Measurements from ENCODE around the gene KCTD16. TPM values are rescaled to one million over a fixed set of nuclear protein-coding genes. Genes with fewer than 3 reads are reported as not detected.

KCTD16 gene
- total RNA-seq, 6 donors from 2014 or later = under 0.01 to 1.7 (median 0.27) TPM

GRCh38 chr5:144468571-144468970 lies 297.9 kb downstream of the KCTD16 start:
- Histone ChIP-seq H3K9me3 (no peaks in the 10 kb centered on the region), H3K36me3 (no peaks in the 10 kb centered on the region), H3K4me3 (no peak overlapping the region), H3K4me1 (no peaks in the 10 kb centered on the region), H3K27me3 (no peaks in the 10 kb centered on the region), H3K27ac (no peak overlapping the region)
- WGBS, 2 donors = 53 to 56% methylated on average over 4 of the region's 4 CpGs
- TF ChIP-seq EP300 (IDR thresholded peaks at IDR 0.05) (no peak), POLR2A (IDR thresholded peaks at IDR 0.05) (no peak), CTCF (IDR thresholded peaks at IDR 0.05) (no peak), POLR2AphosphoS5 (IDR thresholded peaks at IDR 0.05) (no peak)
- DNase-seq (no peak), ATAC-seq (ENCODE audit: low FRiP score in 2 of 2) (no peak)

GRCh38 chr5:144469106-144469505 lies 298.4 kb downstream of the KCTD16 start:
- TF ChIP-seq POLR2A (IDR thresholded peaks at IDR 0.05) = no peak
- no peak for TF ChIP-seq EP300 (IDR thresholded peaks at IDR 0.05)
- no peak for TF ChIP-seq POLR2AphosphoS5 (IDR thresholded peaks at IDR 0.05)
- no peak for TF ChIP-seq CTCF (IDR thresholded peaks at IDR 0.05)
- H3K27ac ChIP-seq = no peak overlapping the region
- no peaks in the 10 kb centered on the region for H3K4me1 ChIP-seq
- no peaks in the 10 kb centered on the region for H3K36me3 ChIP-seq
- H3K4me3 ChIP-seq = no peak overlapping the region
- H3K9me3 ChIP-seq = no peaks in the 10 kb centered on the region
- H3K27me3 ChIP-seq = no peaks in the 10 kb centered on the region
- 82 to 85% methylated on average over 4 of the region's 4 CpGs for WGBS, 2 donors
- DNase-seq = no peak
- ATAC-seq (ENCODE audit: low FRiP score in 2 of 2) = no peak

- TF ChIP-seq EP300 (IDR thresholded peaks at IDR 0.05) (no peak), CTCF (IDR thresholded peaks at IDR 0.05) (no peak), POLR2AphosphoS5 (IDR thresholded peaks at IDR 0.05) (no peak), POLR2A (IDR thresholded peaks at IDR 0.05) (no peak)
- 37 to 66% methylated on average over 2 of the region's 2 CpGs for WGBS, 2 donors
Observed at GRCh38 chr5:144472221-144472620, 301.5 kb downstream of the KCTD16 start.

GRCh38 chr5:144473650-144474049 lies 303.0 kb downstream of the KCTD16 start:
- H3K36me3 ChIP-seq = no peaks in the 10 kb centered on the region
- no peaks in the 10 kb centered on the region for H3K27me3 ChIP-seq
- no peak overlapping the region for H3K4me3 ChIP-seq
- H3K9me3 ChIP-seq = no peaks in the 10 kb centered on the region
- ATAC-seq (ENCODE audit: low FRiP score in 2 of 2) (no peak), DNase-seq (no peak)
- WGBS, 2 donors = 89 to 94% methylated on average over 13 of the region's 13 CpGs
- no peak overlapping the region for H3K27ac ChIP-seq
- no peaks in the 10 kb centered on the region for H3K4me1 ChIP-seq
- no peak for TF ChIP-seq POLR2AphosphoS5 (IDR thresholded peaks at IDR 0.05)
- TF ChIP-seq POLR2A (IDR thresholded peaks at IDR 0.05) = no peak

More at GRCh38 chr5:144472221-144472620, 301.5 kb downstream of the KCTD16 start:
- no peak for ATAC-seq (ENCODE audit: low FRiP score in 2 of 2)
- Histone ChIP-seq H3K36me3 (no peaks in the 10 kb centered on the region), H3K9me3 (no peaks in the 10 kb centered on the region), H3K27me3 (no peaks in the 10 kb centered on the region), H3K4me3 (no peak overlapping the region), H3K4me1 (no peaks in the 10 kb centered on the region), H3K27ac (no peak overlapping the region)
- no peak for DNase-seq

- Histone ChIP-seq H3K36me3 (no peaks in the 10 kb centered on the region), H3K4me1 (no peaks in the 10 kb centered on the region), H3K4me3 (no peak overlapping the region), H3K27ac (no peak overlapping the region), H3K27me3 (no peaks in the 10 kb centered on the region), H3K9me3 (no peaks in the 10 kb centered on the region)
- DNase-seq (no peak), ATAC-seq (ENCODE audit: low FRiP score in 2 of 2) (no peak)
- TF ChIP-seq POLR2AphosphoS5 (IDR thresholded peaks at IDR 0.05) (no peak), CTCF (IDR thresholded peaks at IDR 0.05) (no peak), EP300 (IDR thresholded peaks at IDR 0.05) (no peak), POLR2A (IDR thresholded peaks at IDR 0.05) (no peak)
Observed at GRCh38 chr5:144478565-144478964, 307.9 kb downstream of the KCTD16 start.

Data from upper lobe of left lung (tissue), 6 donors.